Esophagus squamous epithelium (tissue), 4 donors: ENCODE data around the gene CDK16.

Source experiments
- CTCF ChIP-seq, 6 experiments: fragments of 450-650 bp in 4 of 6; fragments of 200-600 bp in 2 of 6; sonication (generic) in 2 of 6; IDR thresholded peaks; one replicate each; pipeline ENCODE4 v1.5.1; 2016 to 2019; ENCODE audit warnings: antibody characterized with exemption in 6 of 6, mild to moderate bottlenecking in 4 of 6, moderate library complexity in 4 of 6
- POLR2A ChIP-seq, 4 donors: fragments of 450-650 bp; IDR thresholded peaks; one replicate each; pipeline ENCODE4 v1.6.1; 2017; ENCODE audit warnings: antibody characterized with exemption in 4 of 4, mild to moderate bottlenecking in 4 of 4, moderate library complexity in 3 of 4

- TF ChIP-seq CTCF (IDR thresholded peaks at IDR 0.05) (no peak), POLR2A (IDR thresholded peaks at IDR 0.05) (no peak)
Measured at GRCh38 chrX:47228550-47229270, 10.2 kb downstream of the CDK16 start.
